ENCODE results near the gene ILF2. TPM values are rescaled to one million over a fixed set of nuclear protein-coding genes. Genes with fewer than 3 reads are reported as not detected.

ILF2 gene
- total RNA-seq, 3 donors from 2014 or later (not counting 1 experiment from before 2014, with no cell fraction given) = 97.6 to 134 (median 110) TPM

DNA sequence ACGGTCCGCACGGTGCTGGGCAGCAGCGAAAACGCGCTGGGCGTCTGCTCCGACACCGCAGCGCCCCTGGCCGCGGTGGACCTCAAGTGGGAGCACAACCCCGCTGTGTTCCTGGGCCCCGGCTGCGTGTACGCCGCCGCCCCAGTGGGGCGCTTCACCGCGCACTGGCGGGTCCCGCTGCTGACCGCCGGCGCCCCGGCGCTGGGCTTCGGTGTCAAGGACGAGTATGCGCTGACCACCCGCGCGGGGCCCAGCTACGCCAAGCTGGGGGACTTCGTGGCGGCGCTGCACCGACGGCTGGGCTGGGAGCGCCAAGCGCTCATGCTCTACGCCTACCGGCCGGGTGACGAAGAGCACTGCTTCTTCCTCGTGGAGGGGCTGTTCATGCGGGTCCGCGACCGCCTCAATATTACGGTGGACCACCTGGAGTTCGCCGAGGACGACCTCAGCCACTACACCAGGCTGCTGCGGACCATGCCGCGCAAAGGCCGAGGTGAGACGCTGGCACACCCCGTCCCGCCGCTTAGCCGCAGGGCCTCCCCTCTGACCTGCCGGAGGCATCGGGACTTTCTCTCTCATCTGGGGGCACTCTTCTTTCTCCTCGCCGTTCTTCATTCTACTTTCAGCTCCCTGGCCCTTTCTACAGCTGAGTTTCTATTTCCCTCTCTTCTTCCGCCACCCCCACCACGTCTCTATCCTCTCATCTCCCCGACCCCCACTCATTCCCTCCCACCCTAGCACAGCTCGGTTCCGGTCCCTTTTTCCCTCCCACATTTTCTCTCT lies 8.7 kb upstream of the ILF2 start:
- Mint-ChIP-seq H3K4me1 (peaks cover 21 to 26% of the 10 kb centered on the region in 2 donors), H3K9me3 (no peaks in the 10 kb centered on the region), H3K27ac (peak overlapping the region in 1 of 2 donors; percentile 3), H3K36me3 (no peaks in the 10 kb centered on the region), H3K27me3 (ENCODE audit: low read depth in 2 of 2) (peaks cover 48 to 55% of the 10 kb centered on the region in 2 donors), H3K4me3 (peak overlapping the region; percentile 86)
- Histone ChIP-seq H3K9me3 (ENCODE audit: control insufficient read depth, insufficient read depth, low read length) (no peaks in the 10 kb centered on the region), H3K27ac (ENCODE audit: low read length) (no peak overlapping the region), H3K4me3 (ENCODE audit: low read length) (peak overlapping the region; percentile 5), H3K27me3 (ENCODE audit: control insufficient read depth, insufficient read depth, low read length) (peaks cover 18% of the 10 kb centered on the region), H3K36me3 (ENCODE audit: control insufficient read depth, insufficient read depth, low read length) (no peaks in the 10 kb centered on the region), H3K4me1 (ENCODE audit: control insufficient read depth, insufficient read depth, low read length) (peaks cover 20% of the 10 kb centered on the region)
- intact Hi-C loops (cut with micrococcal nuclease) = loop anchor here (10.0 kb wide), 1 partner anchor 95 kb away; the partner anchor contains the start of gene SLC27A3
- 2% methylated on average over 73 of the region's 73 CpGs for WGBS (ENCODE audit: insufficient coverage)
- DNase-seq (peak in 1 of 2 donors; percentile 55), ATAC-seq (peak; percentile 55 to 68 (median 65))
- no peak for TF ChIP-seq CTCF (IDR thresholded peaks at IDR 0.05)

- peaks cover 21 to 26% of the 10 kb centered on the region in 2 donors for H3K4me1 Mint-ChIP-seq
- no peaks in the 10 kb centered on the region for H3K9me3 ChIP-seq (ENCODE audit: control insufficient read depth, insufficient read depth, low read length)
- peak within 1 kb of the TSS; percentile 8 for H3K4me3 ChIP-seq (ENCODE audit: low read length)
- H3K27ac Mint-ChIP-seq = peak within 1 kb of the TSS in 1 of 2 donors; percentile 3
- peaks cover 18% of the 10 kb centered on the region for H3K27me3 ChIP-seq (ENCODE audit: control insufficient read depth, insufficient read depth, low read length)
- peak within 1 kb of the TSS; percentile 86 for H3K4me3 Mint-ChIP-seq
- no peaks in the 10 kb centered on the region for H3K9me3 Mint-ChIP-seq
- TF ChIP-seq CTCF (IDR thresholded peaks at IDR 0.05) = no peak
- no peaks in the 10 kb centered on the region for H3K36me3 Mint-ChIP-seq
- no peak within 1 kb of the TSS for H3K27ac ChIP-seq (ENCODE audit: low read length)
- H3K4me1 ChIP-seq (ENCODE audit: control insufficient read depth, insufficient read depth, low read length) = peaks cover 20% of the 10 kb centered on the region
- H3K36me3 ChIP-seq (ENCODE audit: control insufficient read depth, insufficient read depth, low read length) = no peaks in the 10 kb centered on the region
- DNase-seq (peak in 1 of 2 donors; percentile 56), ATAC-seq (peak; percentile 31 to 49 (median 46))
- peaks cover 43 to 51% of the 10 kb centered on the region in 2 donors for H3K27me3 Mint-ChIP-seq (ENCODE audit: low read depth in 2 of 2)
- 2% methylated on average over 78 of the region's 78 CpGs for WGBS (ENCODE audit: insufficient coverage)
- intact Hi-C loops (cut with micrococcal nuclease) = loop anchor here (10.0 kb wide), 1 partner anchor 96 kb away; the partner anchor contains the start of gene SLC27A3
Measured at GRCh38 chr1:153678519-153679336, 7.9 kb upstream of the ILF2 start, which contains the start of gene NPR1. Gene NPR1, plus strand, starts transcription at chr1:153678688. Its CDS starts 421 bp downstream, at chr1:153679109.

DNA sequence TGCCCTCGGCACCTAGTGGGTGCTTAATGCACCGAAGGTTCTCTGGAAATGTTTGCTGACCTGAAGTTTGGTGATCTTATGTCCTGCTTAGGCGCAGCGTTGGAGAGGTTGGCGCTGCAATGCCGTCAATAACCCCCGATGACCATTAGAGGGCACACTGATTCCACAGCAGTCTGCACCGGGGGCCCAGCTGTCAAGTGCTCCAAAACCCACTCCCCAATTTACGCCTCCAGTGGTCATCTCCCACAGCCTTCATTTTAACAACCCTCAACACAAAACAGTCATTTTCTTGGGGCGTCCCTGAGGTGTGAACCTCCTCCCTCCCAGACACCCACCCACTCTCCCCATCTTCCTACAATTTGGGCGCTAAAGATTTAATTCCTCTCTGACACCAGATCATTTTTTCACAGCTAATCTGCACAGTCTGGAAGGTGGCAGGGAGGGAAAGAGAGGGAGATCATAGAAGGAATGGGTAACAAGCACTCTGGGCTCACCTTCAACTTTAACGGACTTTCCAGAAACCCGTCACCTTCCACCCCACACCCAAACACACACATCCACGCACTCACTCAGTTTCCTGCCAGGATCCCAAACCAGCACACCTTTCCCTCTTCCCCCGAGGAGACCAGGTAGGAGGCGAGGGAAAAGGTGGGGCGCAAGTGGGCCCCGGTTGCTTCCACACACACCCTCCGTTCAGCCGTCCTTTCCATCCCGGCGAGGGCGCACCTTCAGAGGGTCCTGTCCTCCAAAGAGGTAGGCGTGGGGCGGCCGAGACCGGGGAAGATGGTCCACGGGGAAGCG lies 7.1 kb upstream of the ILF2 start:
- intact Hi-C loops (cut with micrococcal nuclease) = loop anchor here (1.0 to 10.0 kb wide), 2 partner anchors 71 to 97 kb away; partner anchors contain the start of gene SLC27A3
- peak; percentile 70 for TF ChIP-seq CTCF (IDR thresholded peaks at IDR 0.05)
- Histone ChIP-seq H3K9me3 (ENCODE audit: control insufficient read depth, insufficient read depth, low read length) (no peaks in the 10 kb centered on the region), H3K36me3 (ENCODE audit: control insufficient read depth, insufficient read depth, low read length) (no peaks in the 10 kb centered on the region), H3K27ac (ENCODE audit: low read length) (no peak overlapping the region), H3K4me3 (ENCODE audit: low read length) (peak overlapping the region; percentile 8), H3K27me3 (ENCODE audit: control insufficient read depth, insufficient read depth, low read length) (peaks cover 18% of the 10 kb centered on the region), H3K4me1 (ENCODE audit: control insufficient read depth, insufficient read depth, low read length) (peaks cover 20% of the 10 kb centered on the region)
- WGBS (ENCODE audit: insufficient coverage) = 6% methylated on average over 28 of the region's 29 CpGs
- DNase-seq (peak; percentile 24 to 75), ATAC-seq (peak; percentile 52 to 75 (median 66))
- Mint-ChIP-seq H3K27me3 (ENCODE audit: low read depth in 2 of 2) (peaks cover 38 to 48% of the 10 kb centered on the region in 2 donors), H3K27ac (no peak overlapping the region), H3K4me1 (peaks cover 21 to 26% of the 10 kb centered on the region in 2 donors), H3K36me3 (no peaks in the 10 kb centered on the region), H3K4me3 (peak overlapping the region; percentile 85), H3K9me3 (no peaks in the 10 kb centered on the region)

Measured in natural killer cell (primary cell).